GM10847 (cell line): ENCODE data around the gene ERBIN.

Experiments
- POLR2A ChIP-seq: IDR thresholded peaks from 2 replicates; pipeline ENCODE4 v1.6.1; 2011; ENCODE audit not compliant: insufficient read length; ENCODE audit errors: extremely low read depth

The ERBIN gene

GRCh38 chr5:65926276-65926783 is at the start of gene ERBIN:
TSS of gene ERBIN (plus strand) at chr5:65926575. CDS start at chr5:65992719, 66,144 bp downstream.
- peak; percentile 10 for TF ChIP-seq POLR2A

- TF ChIP-seq POLR2A: no peak
These were observed 49.4 kb upstream of the ERBIN start for GRCh38 chr5:65876970-65877369.

GRCh38 chr5:65880496-65881072 is 45.8 kb upstream of the ERBIN start:
- TF ChIP-seq POLR2A: no peak

- TF ChIP-seq POLR2A: no peak
These were observed 44.1 kb upstream of the ERBIN start for GRCh38 chr5:65882278-65882677.

- TF ChIP-seq POLR2A: no peak
These were observed 42.9 kb upstream of the ERBIN start for GRCh38 chr5:65883461-65883860.

GRCh38 chr5:65886387-65886786 is 40.0 kb upstream of the ERBIN start:
- no peak for TF ChIP-seq POLR2A

GRCh38 chr5:65892801-65893200 is 33.6 kb upstream of the ERBIN start:
- TF ChIP-seq POLR2A: no peak

GRCh38 chr5:65893749-65894430 is 32.5 kb upstream of the ERBIN start:
- TF ChIP-seq POLR2A: no peak

- no peak for TF ChIP-seq POLR2A
These were observed 30.5 kb upstream of the ERBIN start for GRCh38 chr5:65895891-65896290.

GRCh38 chr5:65900746-65901145 is 25.6 kb upstream of the ERBIN start:
- no peak for TF ChIP-seq POLR2A

GRCh38 chr5:65902104-65902503 is 24.3 kb upstream of the ERBIN start:
- TF ChIP-seq POLR2A: no peak

- no peak for TF ChIP-seq POLR2A
These were observed 22.8 kb upstream of the ERBIN start for GRCh38 chr5:65903581-65903980.

GRCh38 chr5:65906256-65906655 is 20.1 kb upstream of the ERBIN start:
- TF ChIP-seq POLR2A: no peak

GRCh38 chr5:65907135-65907534 is 19.2 kb upstream of the ERBIN start:
- TF ChIP-seq POLR2A: no peak

GRCh38 chr5:65910711-65911110 is 15.7 kb upstream of the ERBIN start:
- TF ChIP-seq POLR2A: no peak

GRCh38 chr5:65912311-65912710 is 14.1 kb upstream of the ERBIN start:
- TF ChIP-seq POLR2A: no peak

GRCh38 chr5:65913519-65913918 is 12.9 kb upstream of the ERBIN start:
- TF ChIP-seq POLR2A: no peak
